ENCODE data around the gene TNFRSF8. TPM values are rescaled to one million over a fixed set of nuclear protein-coding genes. Genes with fewer than 3 reads are reported as not detected.
"Not testable (repeated sequence)": the region's sequence is repeated elsewhere in the genome, so short reads cannot be mapped to it uniquely, and the experiment has no call there.

TNFRSF8 gene
- total RNA-seq (2014; rRNA removed; shearing (Covaris generic)): 13.4 and 16.4 TPM in 2 replicates

GRCh38 chr1:12063141-12064072 is at the start of gene TNFRSF8:
Gene TNFRSF8, plus strand, starts transcription at chr1:12063303. Its CDS starts 296 bp downstream, at chr1:12063599.
- DNase-seq (ENCODE audit: low read depth): peak; percentile 84

DNA sequence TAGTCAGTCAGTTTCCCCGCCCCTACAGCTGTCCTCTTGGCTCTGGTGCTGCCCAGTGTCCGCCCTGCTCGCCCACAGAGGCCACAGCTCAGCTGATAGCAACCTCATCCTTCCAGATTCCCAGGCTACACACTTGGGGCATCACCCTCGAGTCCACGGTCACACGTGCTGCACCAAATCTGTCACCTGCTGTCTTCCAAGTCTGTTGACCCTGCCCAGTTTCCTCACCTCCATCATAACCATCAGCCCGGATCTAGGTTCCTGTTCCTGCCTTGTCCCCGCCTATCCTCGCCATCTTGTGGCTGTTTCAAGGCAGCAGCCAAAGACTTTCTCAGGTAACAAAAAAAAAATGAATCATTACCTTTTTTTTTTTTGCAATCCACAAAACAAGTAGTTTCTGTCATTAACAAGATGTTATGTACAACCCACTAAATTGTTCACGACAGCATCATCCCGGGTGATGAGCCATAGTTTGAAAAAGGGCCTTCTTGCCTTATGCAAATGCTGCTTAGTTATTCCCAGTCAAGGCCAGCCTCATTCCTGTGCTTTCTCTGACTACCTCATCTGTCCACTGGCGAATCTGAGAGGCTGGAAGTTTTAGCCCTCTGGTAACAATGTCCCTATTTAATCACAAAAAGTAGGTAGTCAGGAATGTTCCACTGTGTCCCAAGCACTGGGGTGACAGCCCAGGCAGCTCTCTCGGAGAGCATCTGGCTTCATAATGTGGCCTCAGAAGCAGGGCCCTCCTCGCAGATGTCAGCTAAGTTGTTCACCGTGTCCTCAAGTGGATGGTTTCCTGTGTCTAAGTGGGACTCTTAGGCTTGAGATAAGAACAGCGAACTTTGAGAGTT is 48.7 kb upstream of the TNFRSF8 start:
- DNase-seq (ENCODE audit: low read depth): peak; percentile 57

DNA sequence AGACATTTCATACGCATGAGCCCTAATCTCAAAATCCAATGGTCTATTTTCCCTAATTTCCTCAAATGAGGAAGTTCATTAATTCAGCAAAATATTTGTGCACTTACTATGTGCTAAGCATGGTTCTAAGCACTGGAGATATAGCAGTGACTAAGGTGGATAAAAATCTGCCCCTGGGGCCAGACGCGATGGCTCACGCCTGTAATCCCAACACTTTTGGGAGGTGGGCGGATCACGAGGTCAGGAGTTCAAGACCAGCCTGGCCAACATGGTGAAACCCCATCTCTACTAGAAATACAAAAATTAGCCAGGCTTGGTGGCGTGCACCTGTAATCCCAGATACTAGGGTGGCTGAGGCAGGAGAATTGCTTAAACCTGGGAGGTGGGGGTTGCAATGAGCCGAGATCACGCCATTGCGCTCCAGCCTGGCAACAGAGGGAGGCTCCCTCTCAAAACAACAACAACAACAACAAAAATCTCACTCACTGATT is 48.1 kb upstream of the TNFRSF8 start:
- DNase-seq (ENCODE audit: low read depth): peak; percentile 72

GRCh38 chr1:12015499-12015898 is 47.6 kb upstream of the TNFRSF8 start:
- no peak for DNase-seq (ENCODE audit: low read depth)

DNA sequence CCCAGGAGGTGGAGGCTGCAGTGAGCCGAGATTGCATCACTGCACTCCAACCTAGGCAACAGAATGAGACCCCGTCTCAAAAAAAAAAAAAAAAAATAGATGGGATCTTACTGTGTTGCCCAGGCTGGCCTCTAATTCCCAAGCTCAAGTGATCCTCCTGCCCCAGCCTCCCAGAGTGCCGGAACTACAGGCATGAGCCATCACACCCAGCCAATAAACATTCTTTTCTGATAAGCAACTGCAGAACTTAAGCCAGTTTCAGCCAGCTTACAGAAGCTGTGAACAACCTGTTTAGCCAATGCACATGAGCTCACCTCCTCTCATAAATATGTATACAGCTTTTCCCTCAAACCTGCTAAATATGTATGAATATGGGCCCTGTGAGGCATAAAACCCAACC is 46.9 kb upstream of the TNFRSF8 start:
- DNase-seq (ENCODE audit: low read depth): no peak

- peak; percentile 29 for DNase-seq (ENCODE audit: low read depth)
Measured at GRCh38 chr1:12019858-12020509, 43.1 kb upstream of the TNFRSF8 start.

- DNase-seq (ENCODE audit: low read depth): no peak
Measured at GRCh38 chr1:12021616-12022015, 41.5 kb upstream of the TNFRSF8 start.

- no peak for DNase-seq (ENCODE audit: low read depth)
Measured at GRCh38 chr1:12022036-12022435, 41.1 kb upstream of the TNFRSF8 start.

GRCh38 chr1:12026586-12026985 is 36.5 kb upstream of the TNFRSF8 start:
- no peak for DNase-seq (ENCODE audit: low read depth)

GRCh38 chr1:12028248-12028647 is 34.9 kb upstream of the TNFRSF8 start:
- no peak for DNase-seq (ENCODE audit: low read depth)

GRCh38 chr1:12028957-12029511 is 34.1 kb upstream of the TNFRSF8 start:
- no peak for DNase-seq (ENCODE audit: low read depth)

DNA sequence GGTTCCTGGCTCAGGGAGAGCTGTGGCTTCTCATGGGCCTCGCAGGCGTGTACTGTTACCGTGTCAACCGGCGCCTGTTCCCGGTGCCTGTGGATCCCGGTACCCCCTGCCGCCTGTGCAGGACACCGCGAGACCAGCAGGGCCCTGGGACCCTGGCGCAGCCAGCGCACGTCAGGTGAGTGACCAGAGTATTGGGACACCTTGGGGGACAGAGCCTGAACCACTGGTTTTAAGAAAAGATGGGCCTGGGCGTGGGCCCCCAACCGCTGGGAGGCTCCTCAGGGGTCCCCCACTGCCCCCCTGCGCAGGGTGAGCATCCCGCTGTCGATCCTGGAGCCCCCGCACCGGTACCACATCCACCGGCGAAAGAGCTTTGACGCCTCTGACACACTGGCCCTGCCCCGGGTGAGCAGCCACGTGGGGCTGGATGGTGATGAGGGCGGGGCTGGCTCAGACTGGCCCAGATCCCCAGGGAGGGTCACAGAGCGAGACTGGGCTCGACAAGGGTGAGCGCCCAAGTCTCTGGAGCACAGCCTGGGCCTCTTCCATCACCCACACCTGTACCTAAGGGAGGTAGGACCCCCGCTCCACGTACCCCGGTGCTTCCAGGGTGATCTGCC is 33.3 kb upstream of the TNFRSF8 start:
- no peak for DNase-seq (ENCODE audit: low read depth)

DNA sequence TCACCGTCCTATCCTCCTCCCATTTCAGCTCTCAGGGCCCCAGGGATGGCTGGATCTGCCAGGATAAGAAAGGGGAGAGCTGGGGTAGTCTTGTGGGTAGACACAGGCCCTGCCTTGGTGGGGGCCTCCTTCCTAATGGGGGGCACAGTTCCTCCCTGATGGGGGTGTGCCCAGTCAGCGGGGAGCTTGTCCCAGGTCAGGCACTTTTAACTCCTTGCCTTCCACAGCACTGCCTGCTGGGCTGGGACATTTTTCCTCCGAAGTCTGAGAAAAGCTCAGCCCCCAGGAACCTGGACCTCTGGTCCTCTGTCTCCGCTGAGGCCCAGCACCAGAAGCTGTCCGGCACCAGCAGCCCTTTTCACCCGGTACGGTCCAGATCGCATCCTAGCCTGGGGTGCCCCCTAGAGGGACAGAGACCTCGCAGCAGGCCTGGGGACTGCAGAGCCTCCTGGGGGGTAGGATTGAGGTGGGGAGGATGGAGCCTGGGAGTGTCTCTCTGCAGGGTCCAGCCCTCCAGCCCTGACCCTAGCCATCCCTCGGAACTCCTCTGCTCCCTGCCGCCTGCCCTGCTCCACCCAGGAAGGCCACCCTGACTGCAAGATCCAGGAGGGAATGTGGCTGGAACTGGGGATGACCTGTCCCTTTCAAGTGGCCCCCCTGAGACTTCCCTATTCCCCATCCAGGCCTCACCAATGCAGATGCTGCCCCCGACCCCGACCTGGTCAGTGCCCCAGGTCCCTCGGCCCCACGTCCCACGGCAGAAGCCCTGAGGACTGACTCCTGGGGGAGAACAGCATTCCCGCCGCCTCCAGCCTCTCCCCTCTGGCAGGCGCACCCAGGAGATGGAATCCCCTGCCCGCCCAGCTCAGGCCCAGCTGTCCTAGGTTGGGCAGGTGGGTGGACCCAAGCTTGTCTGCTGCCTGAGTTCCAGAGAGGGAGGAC is 31.8 kb upstream of the TNFRSF8 start:
- peak; percentile 58 for DNase-seq (ENCODE audit: low read depth)

GRCh38 chr1:12032161-12032621 is 30.9 kb upstream of the TNFRSF8 start:
- no peak for DNase-seq (ENCODE audit: low read depth)

GRCh38 chr1:12033441-12033840 is 29.7 kb upstream of the TNFRSF8 start:
- DNase-seq (ENCODE audit: low read depth): not testable (repeated sequence)

DNA sequence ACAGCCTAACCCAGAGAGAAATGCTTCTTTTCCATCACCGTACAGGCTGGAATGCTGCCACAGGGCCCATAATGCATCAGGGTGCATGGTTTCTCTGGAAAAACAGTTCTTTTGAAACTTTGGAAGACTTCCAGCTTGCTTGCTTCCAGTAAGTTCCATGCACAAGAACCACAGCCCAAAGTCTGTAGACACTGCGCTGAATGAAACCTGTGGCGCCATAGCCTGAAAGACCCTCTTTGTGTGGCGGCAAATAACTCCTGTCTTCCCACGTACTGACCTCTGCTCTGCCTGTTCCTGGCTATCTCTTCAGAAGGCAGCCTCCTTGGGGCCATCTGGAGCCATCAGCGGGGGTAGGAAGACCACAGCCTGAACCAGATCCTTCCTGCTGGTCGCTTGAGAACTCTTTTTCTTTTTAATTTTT is 28.7 kb upstream of the TNFRSF8 start:
- no peak for DNase-seq (ENCODE audit: low read depth)

DNA sequence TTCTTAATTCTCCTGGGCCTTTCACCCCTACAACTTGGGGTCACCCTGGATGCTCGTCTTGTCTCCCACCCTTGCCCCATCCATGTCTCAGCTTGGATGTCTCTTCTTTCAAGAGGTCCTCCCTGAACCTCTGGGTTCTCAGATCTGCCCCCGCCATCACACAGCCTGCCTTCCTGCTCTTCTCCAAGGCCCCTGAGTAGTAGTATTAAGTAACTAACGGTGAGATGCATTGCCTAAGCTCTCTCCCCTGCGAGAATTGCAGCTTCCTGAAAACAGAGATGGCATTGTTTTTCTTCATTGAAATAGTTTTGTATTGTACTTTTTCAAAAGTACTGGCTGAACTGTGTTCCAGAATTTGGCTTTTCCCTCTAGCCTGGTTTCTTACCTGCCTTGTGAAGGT is 27.8 kb upstream of the TNFRSF8 start:
- no peak for DNase-seq (ENCODE audit: low read depth)

GRCh38 chr1:12037486-12038355 is 25.4 kb upstream of the TNFRSF8 start:
- no peak for DNase-seq (ENCODE audit: low read depth)

All from Daoy (cell line).